Measurements from ENCODE around the gene SLC35B1. TPM values are rescaled to one million over a fixed set of nuclear protein-coding genes. Genes with fewer than 3 reads are reported as not detected.

The SLC35B1 gene
- total RNA-seq, 1 experiment from 2014 or later: 55.9 TPM

DNA sequence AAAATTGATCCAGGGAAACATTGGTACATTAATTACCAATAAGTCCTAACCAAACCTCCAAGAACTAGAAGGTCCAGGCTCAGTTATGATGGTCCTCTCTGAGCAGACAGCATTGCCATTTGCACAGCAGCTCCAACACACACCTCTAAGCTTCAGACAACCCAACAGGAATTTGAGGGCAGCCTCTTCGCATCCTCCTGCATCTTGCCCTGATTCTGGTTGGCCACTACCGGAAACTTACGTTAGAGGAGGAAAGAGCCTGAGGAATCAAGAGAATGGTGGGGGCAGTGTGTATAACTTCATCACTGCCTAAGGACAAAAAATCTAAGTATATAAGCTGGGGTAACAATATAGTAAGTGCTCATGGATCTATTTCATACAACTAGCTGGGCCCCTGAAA is 40.5 kb upstream of the SLC35B1 start (continued):
- TF ChIP-seq MLX (CRISPR knock-in tag; IDR thresholded peaks at IDR 0.05) (no peak), FOXK1 (CRISPR knock-in tag; IDR thresholded peaks at IDR 0.05) (no peak)

DNA sequence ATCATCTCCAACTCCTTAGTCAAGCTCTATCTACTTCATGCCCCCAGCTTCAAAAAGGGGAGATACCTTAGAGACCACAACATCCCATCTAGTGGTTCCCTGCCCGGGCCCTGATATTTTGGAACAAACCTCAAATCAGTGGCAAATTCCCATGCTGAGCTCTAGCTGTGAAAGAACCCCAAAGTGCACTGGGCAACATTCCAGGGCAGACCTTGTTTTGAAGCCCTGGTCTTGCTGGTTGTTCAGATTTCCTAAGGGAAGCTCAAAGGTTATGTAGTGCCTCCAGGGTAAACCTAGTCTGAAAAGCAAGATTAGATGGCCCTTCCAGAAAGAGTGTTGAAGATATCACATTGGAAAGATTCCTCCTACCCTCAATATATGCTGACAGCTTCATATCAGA is 39.9 kb upstream of the SLC35B1 start:
- CTCF ChIA-PET: interaction anchor here (1.2 to 2.0 kb wide), 2 partner anchors 40 to 104 kb away, joined by 4 to 7 read pairs; partner anchors contain the start of gene SLC35B1
- H3K4me1 Mint-ChIP-seq: peaks cover 21% of the 10 kb centered on the region
- H3K27me3 Mint-ChIP-seq (ENCODE audit: low read depth): no peaks in the 10 kb centered on the region
- no peaks in the 10 kb centered on the region for H3K36me3 Mint-ChIP-seq
- TF ChIP-seq JUN (CRISPR knock-in tag; IDR thresholded peaks at IDR 0.05) (no peak), ZNF232 (CRISPR knock-in tag; IDR thresholded peaks at IDR 0.05) (no peak), ZNF396 (CRISPR knock-in tag; IDR thresholded peaks at IDR 0.05; ENCODE audit: borderline replicate concordance) (no peak), TP53 (CRISPR knock-in tag; IDR thresholded peaks at IDR 0.05) (no peak), ZNF263 (CRISPR knock-in tag; IDR thresholded peaks at IDR 0.05; ENCODE audit: low read depth) (no peak), FOXP1 (CRISPR knock-in tag; IDR thresholded peaks at IDR 0.05; ENCODE audit: borderline replicate concordance) (no peak), ZNF425 (CRISPR knock-in tag; conservative IDR thresholded peaks at IDR 0.05) (no peak), SMAD4 (CRISPR knock-in tag; IDR thresholded peaks at IDR 0.05) (no peak), NFYB (CRISPR knock-in tag; conservative IDR thresholded peaks at IDR 0.05; ENCODE audit: low read depth) (no peak), AFF4 (CRISPR knock-in tag; IDR thresholded peaks at IDR 0.05; ENCODE audit: borderline replicate concordance) (no peak), GABPB1 (CRISPR knock-in tag; IDR thresholded peaks at IDR 0.05) (no peak), GTF2I (CRISPR knock-in tag; conservative IDR thresholded peaks at IDR 0.05) (no peak), IRF2 (CRISPR knock-in tag; IDR thresholded peaks at IDR 0.05; ENCODE audit: borderline replicate concordance, low read depth) (no peak), FOXK1 (CRISPR knock-in tag; IDR thresholded peaks at IDR 0.05) (no peak), ESRRA (CRISPR knock-in tag; IDR thresholded peaks at IDR 0.05; ENCODE audit: borderline replicate concordance) (no peak), FOXJ3 (CRISPR knock-in tag; IDR thresholded peaks at IDR 0.05; ENCODE audit: borderline replicate concordance) (no peak), ZNF416 (CRISPR knock-in tag; IDR thresholded peaks at IDR 0.05) (no peak), ZNF121 (CRISPR knock-in tag; IDR thresholded peaks at IDR 0.05) (no peak)
- TF ChIP-seq, protein P1, sequence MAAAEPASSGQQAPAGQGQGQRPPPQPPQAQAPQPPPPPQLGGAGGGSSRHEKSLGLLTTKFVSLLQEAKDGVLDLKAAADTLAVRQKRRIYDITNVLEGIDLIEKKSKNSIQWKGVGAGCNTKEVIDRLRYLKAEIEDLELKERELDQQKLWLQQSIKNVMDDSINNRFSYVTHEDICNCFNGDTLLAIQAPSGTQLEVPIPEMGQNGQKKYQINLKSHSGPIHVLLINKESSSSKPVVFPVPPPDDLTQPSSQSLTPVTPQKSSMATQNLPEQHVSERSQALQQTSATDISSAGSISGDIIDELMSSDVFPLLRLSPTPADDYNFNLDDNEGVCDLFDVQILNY (CRISPR knock-in tag; IDR thresholded peaks at IDR 0.05): no peak
- TF ChIP-seq, protein P2, sequence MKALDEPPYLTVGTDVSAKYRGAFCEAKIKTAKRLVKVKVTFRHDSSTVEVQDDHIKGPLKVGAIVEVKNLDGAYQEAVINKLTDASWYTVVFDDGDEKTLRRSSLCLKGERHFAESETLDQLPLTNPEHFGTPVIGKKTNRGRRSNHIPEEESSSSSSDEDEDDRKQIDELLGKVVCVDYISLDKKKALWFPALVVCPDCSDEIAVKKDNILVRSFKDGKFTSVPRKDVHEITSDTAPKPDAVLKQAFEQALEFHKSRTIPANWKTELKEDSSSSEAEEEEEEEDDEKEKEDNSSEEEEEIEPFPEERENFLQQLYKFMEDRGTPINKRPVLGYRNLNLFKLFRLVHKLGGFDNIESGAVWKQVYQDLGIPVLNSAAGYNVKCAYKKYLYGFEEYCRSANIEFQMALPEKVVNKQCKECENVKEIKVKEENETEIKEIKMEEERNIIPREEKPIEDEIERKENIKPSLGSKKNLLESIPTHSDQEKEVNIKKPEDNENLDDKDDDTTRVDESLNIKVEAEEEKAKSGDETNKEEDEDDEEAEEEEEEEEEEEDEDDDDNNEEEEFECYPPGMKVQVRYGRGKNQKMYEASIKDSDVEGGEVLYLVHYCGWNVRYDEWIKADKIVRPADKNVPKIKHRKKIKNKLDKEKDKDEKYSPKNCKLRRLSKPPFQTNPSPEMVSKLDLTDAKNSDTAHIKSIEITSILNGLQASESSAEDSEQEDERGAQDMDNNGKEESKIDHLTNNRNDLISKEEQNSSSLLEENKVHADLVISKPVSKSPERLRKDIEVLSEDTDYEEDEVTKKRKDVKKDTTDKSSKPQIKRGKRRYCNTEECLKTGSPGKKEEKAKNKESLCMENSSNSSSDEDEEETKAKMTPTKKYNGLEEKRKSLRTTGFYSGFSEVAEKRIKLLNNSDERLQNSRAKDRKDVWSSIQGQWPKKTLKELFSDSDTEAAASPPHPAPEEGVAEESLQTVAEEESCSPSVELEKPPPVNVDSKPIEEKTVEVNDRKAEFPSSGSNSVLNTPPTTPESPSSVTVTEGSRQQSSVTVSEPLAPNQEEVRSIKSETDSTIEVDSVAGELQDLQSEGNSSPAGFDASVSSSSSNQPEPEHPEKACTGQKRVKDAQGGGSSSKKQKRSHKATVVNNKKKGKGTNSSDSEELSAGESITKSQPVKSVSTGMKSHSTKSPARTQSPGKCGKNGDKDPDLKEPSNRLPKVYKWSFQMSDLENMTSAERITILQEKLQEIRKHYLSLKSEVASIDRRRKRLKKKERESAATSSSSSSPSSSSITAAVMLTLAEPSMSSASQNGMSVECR (CRISPR knock-in tag; IDR thresholded peaks at IDR 0.05; ENCODE audit: borderline replicate concordance): no peak
- DNase-seq (ENCODE audit: low spot score) (no peak), ATAC-seq (no peak)
- H3K4me3 Mint-ChIP-seq: no peak overlapping the region
- H3K27ac Mint-ChIP-seq: peak overlapping the region; percentile 33
- POLR2A ChIA-PET: no interaction called here
- no peaks in the 10 kb centered on the region for H3K9me3 Mint-ChIP-seq

Measured in WTC11 (cell line).